H1 (cell line): ENCODE data around the gene TRDN. TPM values are rescaled to one million over a fixed set of nuclear protein-coding genes. Genes with fewer than 3 reads are reported as not detected.

ENCODE experiments used
- CTCF ChIA-PET: fragments of 300-600 bp; sonication (Branson Sonifier 250); formaldehyde crosslinking; loops from one replicate; lab custom pipeline; 2021; ENCODE audit not compliant: partially characterized antibody; lab: Charles Lee
- POLR2A ChIA-PET: fragments of 300-600 bp; sonication (Branson Sonifier 250); formaldehyde crosslinking; loops from one replicate; lab custom pipeline; 2021; ENCODE audit warnings: inconsistent platforms; ENCODE audit not compliant: partially characterized antibody; lab: Charles Lee
- DNase-seq, 2 experiments: peaks; one replicate each; pipeline versions ENCODE4 v3.0.0 to v3.0.0-alpha.2; 2010 to 2022; ENCODE audit warnings: low spot score in 2 of 2, low read depth in 1 of 2, mixed read lengths in 1 of 2
- FAIRE-seq: peaks from 2 replicates; lab custom pipeline; 2011; peaks lifted over from hg19 to GRCh38; lab: Jason Lieb, UNC
- H2AFZ ChIP-seq: 2 replicates; pipeline ENCODE4 v1.8.1; 2012; ENCODE audit warnings: low read length, inconsistent platforms
- H2AK5ac ChIP-seq: 2 replicates; pipeline ENCODE4 v1.6.1; 2013; ENCODE audit warnings: low read depth, low read length
- H2BK120ac ChIP-seq: replicated peaks from 2 replicates; pipeline ENCODE3; 2013; ENCODE audit warnings: low read depth, low read length, inconsistent platforms
- H2BK12ac ChIP-seq: 2 replicates; pipeline ENCODE4 v1.6.1; 2013; ENCODE audit warnings: low read depth, low read length
- H2BK15ac ChIP-seq: 2 replicates; pipeline ENCODE4 v1.6.1; 2013; ENCODE audit warnings: low read length
- H2BK20ac ChIP-seq: 2 replicates; pipeline ENCODE4 v1.6.1; 2013; ENCODE audit warnings: low read length
- H2BK5ac ChIP-seq: 2 replicates; pipeline ENCODE4 v1.6.1; 2013; ENCODE audit warnings: low read depth, low read length
- H3K14ac ChIP-seq: 2 replicates; pipeline ENCODE4 v1.6.1; 2013; ENCODE audit warnings: inconsistent platforms; ENCODE audit not compliant: insufficient read length
- H3K18ac ChIP-seq: 2 replicates; pipeline ENCODE4 v1.6.1; 2013; ENCODE audit warnings: low read length; ENCODE audit errors: extremely low read depth
- H3K23ac ChIP-seq: 2 replicates; pipeline ENCODE4 v1.6.1; 2013; ENCODE audit warnings: inconsistent platforms; ENCODE audit not compliant: insufficient read length
- H3K23me2 ChIP-seq: 2 replicates; pipeline ENCODE4 v1.6.1; 2013; ENCODE audit warnings: low read depth, low read length
- H3K27ac ChIP-seq: 2 replicates; pipeline ENCODE4 v1.6.1; 2011; ENCODE audit warnings: low read depth, low read length, inconsistent platforms
- H3K27me3 ChIP-seq, 4 experiments: replicated peaks in 1 of 4; 1 replicate in 1 of 4; 2 replicates in 3 of 4; pipeline versions ENCODE4 v1.6.1 to v1.8.1; 2011 to 2013; ENCODE audit warnings: low read length in 3 of 4, mild to moderate bottlenecking in 3 of 4, inconsistent platforms in 2 of 4, mixed read lengths in 2 of 4, moderate library complexity in 1 of 4; ENCODE audit not compliant: control insufficient read depth in 3 of 4, insufficient read depth in 3 of 4; ENCODE audit errors: extremely low read depth in 1 of 4
- H3K36me3 ChIP-seq, 4 experiments: 2 replicates each; pipeline versions ENCODE4 v1.6.1 to v1.8.1; 2011 to 2013; ENCODE audit warnings: mild to moderate bottlenecking in 4 of 4, low read length in 3 of 4, moderate library complexity in 2 of 4, control low read depth in 1 of 4, inconsistent platforms in 1 of 4; ENCODE audit not compliant: insufficient read depth in 4 of 4, control insufficient read depth in 2 of 4
- H3K4ac ChIP-seq: replicated peaks from 2 replicates; pipeline ENCODE3; 2013; ENCODE audit warnings: low read length, low read depth, mixed read lengths, inconsistent platforms; ENCODE audit not compliant: insufficient read length
- H3K4me1 ChIP-seq, 4 experiments: replicated peaks in 1 of 4; 1 replicate in 1 of 4; 2 replicates in 3 of 4; pipeline versions ENCODE4 v1.6.1 to v1.8.1; 2011 to 2013; ENCODE audit warnings: low read length in 3 of 4, inconsistent platforms in 2 of 4, mixed read lengths in 1 of 4; ENCODE audit not compliant: insufficient read depth in 4 of 4, control insufficient read depth in 3 of 4
- H3K4me2 ChIP-seq, 2 experiments: 2 replicates each; pipeline versions ENCODE4 v1.6.1 to v1.8.1; 2011 to 2013; ENCODE audit warnings: low read depth in 2 of 2, low read length in 2 of 2, control low read depth in 1 of 2, inconsistent platforms in 1 of 2, mild to moderate bottlenecking in 1 of 2; ENCODE audit not compliant: insufficient read depth in 1 of 2
- H3K4me3 ChIP-seq, 4 experiments: fragments of 200-600, 300-600 bp in 1 of 4; sonication (generic), shearing (Covaris generic), sonication (Bioruptor Twin) in 1 of 4; 2 replicates each; pipeline versions ENCODE4 v1.5.1 to v1.8.1; 2011 to 2016; ENCODE audit warnings: low read length in 4 of 4, low read depth in 3 of 4, control low read depth in 2 of 4, inconsistent platforms in 2 of 4, mild to moderate bottlenecking in 2 of 4, mixed read lengths in 1 of 4, moderate library complexity in 1 of 4; ENCODE audit not compliant: insufficient read depth in 2 of 4; ENCODE audit errors: extremely low read depth in 1 of 4
- H3K56ac ChIP-seq: replicated peaks from 2 replicates; pipeline ENCODE3; 2013; ENCODE audit warnings: low read depth, mild to moderate bottlenecking, mixed read lengths, low read length, inconsistent platforms; ENCODE audit not compliant: insufficient read length
- H3K79me1 ChIP-seq: 2 replicates; pipeline ENCODE4 v1.6.1; 2013; ENCODE audit warnings: low read depth, low read length, control low read depth
- H3K79me2 ChIP-seq, 2 experiments: 2 replicates each; pipeline versions ENCODE4 v1.6.1 to v1.8.1; 2012 to 2013; ENCODE audit warnings: low read length in 2 of 2, mild to moderate bottlenecking in 2 of 2, inconsistent platforms in 1 of 2; ENCODE audit not compliant: insufficient read depth in 2 of 2, control insufficient read depth in 1 of 2
- H3K9ac ChIP-seq, 4 experiments: replicated peaks in 1 of 4; 1 replicate in 1 of 4; 2 replicates in 3 of 4; pipeline versions ENCODE4 v1.6.1 to v1.8.1; 2011 to 2013; ENCODE audit warnings: low read depth in 3 of 4, low read length in 3 of 4, control low read depth in 2 of 4, mild to moderate bottlenecking in 2 of 4, moderate library complexity in 2 of 4, inconsistent platforms in 1 of 4; ENCODE audit errors: extremely low read depth in 1 of 4
- H3K9me3 ChIP-seq, 2 experiments: 2 replicates each; pipeline versions ENCODE4 v1.6.1 to v1.8.1; 2012 to 2013; ENCODE audit warnings: mild to moderate bottlenecking in 2 of 2, moderate library complexity in 2 of 2, control low read depth in 1 of 2, inconsistent platforms in 1 of 2, low read depth in 1 of 2, low read length in 1 of 2, mixed read lengths in 1 of 2; ENCODE audit not compliant: insufficient read depth in 2 of 2
- H4K20me1 ChIP-seq, 2 experiments: replicated peaks in 1 of 2; 2 replicates each; pipeline versions ENCODE3 to v1.8.1; 2011 to 2013; ENCODE audit warnings: inconsistent platforms in 2 of 2, low read length in 2 of 2, mild to moderate bottlenecking in 1 of 2; ENCODE audit not compliant: insufficient read depth in 2 of 2, control insufficient read depth in 1 of 2
- H4K5ac ChIP-seq: 2 replicates; pipeline ENCODE4 v1.6.1; 2013; ENCODE audit warnings: low read length, low read depth, mixed read lengths, inconsistent platforms; ENCODE audit not compliant: insufficient read length
- H4K8ac ChIP-seq: 2 replicates; pipeline ENCODE4 v1.8.0; 2013; ENCODE audit warnings: mild to moderate bottlenecking, moderate library complexity, low read length, inconsistent platforms; ENCODE audit not compliant: insufficient read depth; ENCODE audit errors: extremely low read depth
- H4K91ac ChIP-seq: replicated peaks from 2 replicates; pipeline ENCODE3; 2013; ENCODE audit warnings: low read length, mixed read lengths, inconsistent platforms; ENCODE audit not compliant: insufficient read length
- CTBP2 ChIP-seq: IDR thresholded peaks from 2 replicates; pipeline ENCODE4 v1.7.0; 2011; ENCODE audit warnings: borderline replicate concordance, mild to moderate bottlenecking, moderate library complexity, mixed read lengths, low read length; ENCODE audit not compliant: insufficient read depth, insufficient read length
- EP300 ChIP-seq, 2 experiments: IDR thresholded peaks; 1 replicate in 1 of 2; 2 replicates in 1 of 2; pipeline ENCODE4 v1.6.1; 2011 to 2012; ENCODE audit warnings: low read depth in 2 of 2, low read length in 2 of 2, mild to moderate bottlenecking in 2 of 2, borderline replicate concordance in 1 of 2, inconsistent platforms in 1 of 2, moderate library complexity in 1 of 2
- KDM1A ChIP-seq: fragments of 200-600, 300-600 bp; sonication (generic); IDR thresholded peaks from 2 replicates; pipeline ENCODE4 v1.7.1; 2016; ENCODE audit warnings: mild to moderate bottlenecking, low read length, borderline replicate concordance
- RNF2 ChIP-seq: fragments of 200-900, 300-1000 bp; sonication (generic); IDR thresholded peaks from 2 replicates; pipeline ENCODE4 v1.7.1; 2016; ENCODE audit warnings: borderline replicate concordance, low read depth, mild to moderate bottlenecking, antibody characterized with exemption, low read length; ENCODE audit not compliant: poor library complexity, severe bottlenecking; ENCODE audit errors: missing control alignments
- TAF1 ChIP-seq: IDR thresholded peaks from 2 replicates; pipeline ENCODE4 v1.6.1; 2011; ENCODE audit warnings: mild to moderate bottlenecking, low read depth, low read length
- USF2 ChIP-seq: IDR thresholded peaks from 2 replicates; pipeline ENCODE4 v1.6.1; 2011; ENCODE audit warnings: low read length, improper control_type of control experiment
- polyA plus RNA-seq, 7 experiments: library from polyadenylated mRNA; depleted of rRNA in 3 of 7; stranded (reverse) in 5 of 7; unstranded in 2 of 7; fragments of >200 nt in 5 of 7; fragments of 200-250 nt in 2 of 7; gene quantifications; 1 replicate in 5 of 7; 2 replicates in 1 of 7; 4 replicates in 1 of 7; pipeline versions ENCODE4 v1.2.1 to v1.2.3, GENCODE V29; 2011 to 2013; ENCODE audit warnings: missing spikeins in 2 of 7, mixed read lengths in 2 of 7
- total RNA-seq: library from RNA; stranded (reverse); fragmentation: NEBNext Ultra II Directional; extraction: Animal tissue kit (Norgen Biotek cat#: 25700); gene quantifications from 2 replicates; pipeline ENCODE4 v1.2.1, GENCODE V29; 2021

The TRDN gene
- total and polyA plus RNA-seq, 2 of the 8 experiments (the other 6 are each of a cell fraction or from before 2014, with no cell fraction given), result 1.6 to 41.6 TPM

GRCh38 chr6:123569575-123569974 is 67.2 kb downstream of the TRDN start:
- TF ChIP-seq KDM1A (no peak), CTBP2 (no peak), TAF1 (no peak), EP300 (IDR thresholded peaks at IDR 0.05; ENCODE audit: borderline replicate concordance in 1 of 2, low read depth in 2 of 2, low read length in 2 of 2) (no peak), USF2 (no peak), RNF2 (no peak)
- H3K56ac ChIP-seq, result no peak overlapping the region
- FAIRE-seq, result no peak
- no peak overlapping the region for H3K18ac ChIP-seq
- H3K23me2 ChIP-seq, result no peaks in the 10 kb centered on the region
- no peak overlapping the region for H3K9ac ChIP-seq
- no peak overlapping the region for H2AFZ ChIP-seq
- no peaks in the 10 kb centered on the region for H3K9me3 ChIP-seq
- H3K4ac ChIP-seq, result no peak overlapping the region
- H3K4me3 ChIP-seq, result no peak overlapping the region
- no peak overlapping the region for H2BK120ac ChIP-seq
- H3K36me3 ChIP-seq, result peaks cover 0 to 31% (median 0%) of the 10 kb centered on the region in 4 experiments; a peak in 2 of 8 replicates
- CTCF ChIA-PET, result no interaction called here
- H2AK5ac ChIP-seq, result no peak overlapping the region
- H4K91ac ChIP-seq, result no peak overlapping the region
- H3K79me1 ChIP-seq, result no peaks in the 10 kb centered on the region
- DNase-seq, result no peak
- H2BK20ac ChIP-seq, result no peak overlapping the region
- H3K4me2 ChIP-seq, result no peak overlapping the region
- H2BK15ac ChIP-seq, result no peak overlapping the region
- H4K20me1 ChIP-seq, result no peaks in the 10 kb centered on the region
- H3K4me1 ChIP-seq, result peaks cover 0 to 7% (median 4%) of the 10 kb centered on the region in 4 experiments; a peak in 3 of 7 replicates
- no peak overlapping the region for H3K27ac ChIP-seq
- no peaks in the 10 kb centered on the region for H3K79me2 ChIP-seq
- no peak overlapping the region for H4K8ac ChIP-seq
- POLR2A ChIA-PET, result interaction anchor here (1.3 to 1.5 kb wide), 2 partner anchors 24 to 146 kb away, joined by 3 to 4 read pairs; no protein-coding TSS in a partner anchor
- H3K23ac ChIP-seq, result no peak overlapping the region
- H2BK12ac ChIP-seq, result no peak overlapping the region
- H3K14ac ChIP-seq, result no peak overlapping the region
- H2BK5ac ChIP-seq, result no peak overlapping the region
- H3K27me3 ChIP-seq, result no peaks in the 10 kb centered on the region
- no peak overlapping the region for H4K5ac ChIP-seq
